MCF 10A (cell line): ENCODE measurements around the gene RND1. TPM values are rescaled to one million over a fixed set of nuclear protein-coding genes. Genes with fewer than 3 reads are reported as not detected.

Experiments used
- BruUV-seq: library from RNA; stranded (reverse); fragments of 400-500 nt; replicated peaks from 2 replicates; lab custom pipeline; 2021; lab: Mats Ljungman, UMichigan
- CTCF ChIA-PET: fragments of 300-600 bp; sonication (Branson Sonifier 250); formaldehyde crosslinking; extraction: SDS; loops from one replicate; lab custom pipeline; 2021; ENCODE audit warnings: antibody characterized with exemption, inconsistent platforms; lab: Yijun Ruan, JAX
- POLR2A ChIA-PET: fragments of 300-600, 350-650 bp; sonication (Branson Sonifier 250); formaldehyde crosslinking; extraction: SDS; loops from one replicate; lab custom pipeline; 2020; ENCODE audit warnings: antibody characterized with exemption, inconsistent platforms; lab: Yijun Ruan, JAX
- DNase-seq: peaks from one replicate; pipeline ENCODE4 v3.0.0-alpha.2; 2018; ENCODE audit not compliant: unreplicated experiment
- H3K27ac Mint-ChIP-seq: one replicate; pipeline ENCODE4 v1.8.0; 2022; ENCODE audit warnings: mild to moderate bottlenecking, low read depth, mixed read lengths; ENCODE audit not compliant: unreplicated experiment
- H3K27me3 Mint-ChIP-seq: one replicate; pipeline ENCODE4 v1.8.0; 2022; ENCODE audit warnings: mixed read lengths; ENCODE audit not compliant: insufficient read depth, unreplicated experiment
- H3K36me3 Mint-ChIP-seq: one replicate; pipeline ENCODE4 v1.8.0; 2022; ENCODE audit warnings: mild to moderate bottlenecking, moderate library complexity, mixed read lengths; ENCODE audit not compliant: insufficient read depth, unreplicated experiment
- H3K4me1 Mint-ChIP-seq: one replicate; pipeline ENCODE4 v1.8.0; 2022; ENCODE audit warnings: mixed read lengths; ENCODE audit not compliant: insufficient read depth, unreplicated experiment
- H3K4me3 Mint-ChIP-seq: one replicate; pipeline ENCODE4 v1.8.0; 2022; ENCODE audit warnings: mild to moderate bottlenecking, moderate library complexity, mixed read lengths; ENCODE audit not compliant: unreplicated experiment
- H3K9me3 Mint-ChIP-seq: one replicate; pipeline ENCODE4 v1.8.0; 2022; ENCODE audit warnings: mixed read lengths; ENCODE audit not compliant: unreplicated experiment
- CTCF ChIP-seq: fragments of 200-600 bp; IDR thresholded peaks from one replicate; pipeline ENCODE4 v1.8.0; 2022; ENCODE audit warnings: antibody characterized with exemption, mild to moderate bottlenecking; ENCODE audit not compliant: unreplicated experiment
- intact Hi-C: fragments of 100-400 bp; cut with micrococcal nuclease; formaldehyde crosslinking; loops from 2 replicates; pipeline ENCODE4 v1.14.1; 2022
- total RNA-seq: library from RNA; stranded (reverse); gene quantifications from 2 replicates; pipeline ENCODE4 v1.2.3, GENCODE V29; 2022

The RND1 gene
- total RNA-seq, 1 experiment from 2014 or later, result 1.0 TPM

- Mint-ChIP-seq H3K4me3 (peak overlapping the region; percentile 85), H3K36me3 (no peaks in the 10 kb centered on the region), H3K4me1 (peaks cover 24% of the 10 kb centered on the region), H3K9me3 (no peaks in the 10 kb centered on the region), H3K27ac (peak overlapping the region; percentile 75), H3K27me3 (no peaks in the 10 kb centered on the region)
- intact Hi-C loops, result no loop called here
- CTCF ChIA-PET, result interaction anchor here (0.5 to 3.7 kb wide), 32 partner anchors 11 to 1189 kb away, joined by 3 to 46 read pairs (median 4); partner anchors contain the start of genes ARF3 and DDX23
- POLR2A ChIA-PET, result interaction anchor here (0.6 to 5.4 kb wide), 23 partner anchors 8 to 1582 kb away, joined by 3 to 45 read pairs (median 4); partner anchors contain the start of genes ADCY6, CCNT1, DDX23 and KANSL2
- peak; percentile 97 for TF ChIP-seq CTCF
- BruUV-seq, result no TSS peak
- peak; percentile 77 for DNase-seq
These were observed 51.2 kb downstream of the RND1 start for GRCh38 chr12:48814262-48815125.

GRCh38 chr12:48813465-48814261 is 52.0 kb downstream of the RND1 start:
- peak overlapping the region; percentile 75 for H3K27ac Mint-ChIP-seq
- intact Hi-C loops, result no loop called here

GRCh38 chr12:48812389-48812788 is 53.3 kb downstream of the RND1 start:
- Mint-ChIP-seq H3K36me3 (no peaks in the 10 kb centered on the region), H3K4me1 (peaks cover 14% of the 10 kb centered on the region), H3K27me3 (no peaks in the 10 kb centered on the region), H3K9me3 (no peaks in the 10 kb centered on the region), H3K4me3 (peak overlapping the region; percentile 21), H3K27ac (peak overlapping the region; percentile 51)
- CTCF ChIA-PET, result interaction anchor here (1.0 to 3.7 kb wide), 2 partner anchors 17 to 58 kb away, joined by 3 to 28 read pairs; no protein-coding TSS in a partner anchor
- intact Hi-C loops, result no loop called here
- POLR2A ChIA-PET, result no interaction called here
- no peak for TF ChIP-seq CTCF
- BruUV-seq, result no TSS peak
- DNase-seq, result no peak

More at GRCh38 chr12:48813465-48814261, 52.0 kb downstream of the RND1 start:
- Mint-ChIP-seq H3K36me3 (no peaks in the 10 kb centered on the region), H3K9me3 (no peaks in the 10 kb centered on the region), H3K4me1 (peaks cover 24% of the 10 kb centered on the region), H3K4me3 (peak overlapping the region; percentile 85), H3K27me3 (no peaks in the 10 kb centered on the region)
- no peak for TF ChIP-seq CTCF
- POLR2A ChIA-PET, result interaction anchor here (0.7 to 5.4 kb wide), 6 partner anchors 9 to 59 kb away, joined by 3 to 45 read pairs (median 6); partner anchors contain the start of gene DDX23
- DNase-seq, result no peak
- no TSS peak for BruUV-seq
- CTCF ChIA-PET, result interaction anchor here (0.5 to 3.7 kb wide), 20 partner anchors 12 to 199 kb away, joined by 3 to 46 read pairs (median 4); partner anchors contain the start of gene ARF3
